ENCODE results near the gene ZFYVE9.

GRCh38 chr1:52122384-52122783 lies 19.5 kb upstream of the ZFYVE9 start:
- TF ChIP-seq POLR2A (IDR thresholded peaks at IDR 0.05; ENCODE audit: low read depth, low read length) (no peak), CTCF (IDR thresholded peaks at IDR 0.05 in 2 of 3, conservative IDR thresholded peaks at IDR 0.05 in 1 of 3; ENCODE audit: control insufficient read depth in 2 of 3, extremely low read depth in 1 of 3, insufficient read depth in 1 of 3, low read depth in 3 of 3, low read length in 3 of 3) (no peak), EZH2 (IDR thresholded peaks at IDR 0.05; ENCODE audit: borderline replicate concordance, control insufficient read depth, low read depth, low read length) (no peak), NFYB (IDR thresholded peaks at IDR 0.05; ENCODE audit: insufficient read depth, low read depth, low read length) (no peak)

Data from GM12878 (cell line).